Astrocyte of the hippocampus (primary cell): ENCODE data around the gene ECHDC3.

ENCODE experiments used
- DNase-seq: peaks from one replicate; pipeline ENCODE4 v3.0.0; 2011; ENCODE audit warnings: low read depth, low spot score

The ECHDC3 gene

DNA sequence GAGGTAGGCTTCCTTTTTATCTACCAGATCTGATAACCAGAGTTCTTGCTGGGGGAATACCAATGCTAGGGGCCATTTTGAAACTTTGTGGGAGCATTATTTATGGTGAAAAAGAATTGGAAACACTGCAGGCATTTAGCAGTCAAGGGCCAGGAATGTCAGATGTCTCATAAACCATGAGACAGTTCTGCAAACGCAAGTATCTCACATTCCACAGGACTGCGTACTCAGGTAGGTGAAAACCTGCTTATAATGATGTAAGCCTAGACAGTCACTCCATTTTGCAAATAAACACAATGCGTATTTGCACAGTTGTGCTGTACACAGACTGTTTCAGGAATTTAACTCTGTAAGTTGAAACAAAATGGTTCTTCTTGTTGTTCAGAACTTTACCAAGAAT, 33.9 kb downstream of the ECHDC3 start:
- DNase-seq: peak; percentile 29

DNA sequence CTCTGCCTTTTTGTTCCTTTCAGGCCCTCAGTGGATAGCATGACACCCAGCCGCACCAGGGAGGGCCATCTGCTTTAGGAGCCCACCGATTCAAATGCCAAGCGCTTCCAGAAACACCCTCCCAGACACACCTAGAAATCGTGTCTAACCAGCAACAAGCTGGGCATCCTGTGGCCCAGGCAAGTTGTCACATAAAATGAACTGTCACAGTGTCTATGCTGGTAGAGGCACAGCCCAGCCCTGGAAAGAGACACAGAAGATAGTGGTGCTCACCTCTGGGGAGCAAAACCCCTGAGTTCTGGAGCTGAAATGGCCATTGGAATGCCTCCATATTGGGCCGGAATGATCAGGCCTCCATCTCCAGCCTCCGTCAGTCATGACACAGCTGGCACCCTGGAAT, 38.9 kb downstream of the ECHDC3 start:
- DNase-seq: no peak

- peak; percentile 69 for DNase-seq
These were observed 40.8 kb downstream of the ECHDC3 start for GRCh38 chr10:11782793-11783557.

- no peak for DNase-seq
These were observed 41.3 kb downstream of the ECHDC3 start for GRCh38 chr10:11783558-11783865.

GRCh38 chr10:11787374-11787773, 45.2 kb downstream of the ECHDC3 start:
- DNase-seq: no peak

DNA sequence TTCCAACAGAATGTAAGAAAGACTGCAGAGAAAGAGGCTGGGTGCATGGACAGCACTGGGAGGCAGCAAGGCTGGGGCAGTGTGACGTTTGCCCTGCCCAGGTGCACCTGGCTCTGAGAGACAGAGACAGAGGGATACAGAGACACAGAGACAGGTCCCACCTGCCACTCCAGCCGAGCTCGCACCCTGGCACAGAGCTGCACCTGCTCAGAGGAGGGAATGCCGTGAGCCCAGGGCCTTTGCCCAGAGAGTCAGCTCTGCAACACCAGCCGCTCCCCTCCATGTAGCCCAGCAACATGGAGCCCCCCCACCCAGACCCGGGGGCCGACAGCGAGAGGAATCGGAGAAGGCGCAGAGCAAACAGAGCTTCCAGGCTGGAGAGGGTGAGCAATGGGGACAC, 45.7 kb downstream of the ECHDC3 start:
- no peak for DNase-seq

GRCh38 chr10:11789306-11789705, 47.1 kb downstream of the ECHDC3 start:
- no peak for DNase-seq

GRCh38 chr10:11789956-11790355, 47.8 kb downstream of the ECHDC3 start:
- DNase-seq: no peak

DNA sequence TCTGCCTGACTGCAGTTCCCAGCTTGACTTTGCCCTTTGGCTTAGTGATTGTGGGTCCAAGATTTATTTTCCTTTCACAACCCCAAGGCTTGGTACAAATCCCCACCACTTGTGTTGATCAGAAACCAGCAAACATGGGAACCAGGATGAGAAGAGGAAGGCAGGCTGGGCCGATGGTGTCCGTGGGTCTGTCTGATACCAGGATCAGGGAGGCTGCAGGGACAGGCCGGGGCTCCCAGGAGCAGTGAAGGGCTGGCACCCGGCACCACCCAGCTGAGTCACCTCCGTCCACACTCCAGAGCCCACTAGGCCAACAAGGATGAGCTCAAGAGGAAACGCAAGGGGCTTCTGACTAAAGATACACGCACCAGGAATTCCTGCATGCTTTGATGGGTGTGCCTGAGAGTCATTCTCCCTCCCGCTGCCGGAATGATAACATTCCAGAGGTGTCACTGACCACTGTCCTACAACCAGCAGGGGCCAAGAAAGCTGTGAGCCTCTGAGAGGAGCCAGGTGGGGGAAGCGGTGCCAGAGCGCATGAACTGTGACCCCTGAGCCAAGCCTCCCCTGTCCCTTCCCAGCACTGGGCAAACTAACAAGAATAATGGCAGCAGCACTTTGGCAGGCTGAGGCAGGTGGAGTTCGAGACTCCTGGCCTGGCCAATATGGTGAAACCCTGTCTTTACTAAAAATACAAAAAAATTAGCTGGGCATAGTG, 51.7 kb downstream of the ECHDC3 start:
- DNase-seq: peak; percentile 56

- DNase-seq: no peak
These were observed 52.4 kb downstream of the ECHDC3 start for GRCh38 chr10:11794566-11794965.

DNA sequence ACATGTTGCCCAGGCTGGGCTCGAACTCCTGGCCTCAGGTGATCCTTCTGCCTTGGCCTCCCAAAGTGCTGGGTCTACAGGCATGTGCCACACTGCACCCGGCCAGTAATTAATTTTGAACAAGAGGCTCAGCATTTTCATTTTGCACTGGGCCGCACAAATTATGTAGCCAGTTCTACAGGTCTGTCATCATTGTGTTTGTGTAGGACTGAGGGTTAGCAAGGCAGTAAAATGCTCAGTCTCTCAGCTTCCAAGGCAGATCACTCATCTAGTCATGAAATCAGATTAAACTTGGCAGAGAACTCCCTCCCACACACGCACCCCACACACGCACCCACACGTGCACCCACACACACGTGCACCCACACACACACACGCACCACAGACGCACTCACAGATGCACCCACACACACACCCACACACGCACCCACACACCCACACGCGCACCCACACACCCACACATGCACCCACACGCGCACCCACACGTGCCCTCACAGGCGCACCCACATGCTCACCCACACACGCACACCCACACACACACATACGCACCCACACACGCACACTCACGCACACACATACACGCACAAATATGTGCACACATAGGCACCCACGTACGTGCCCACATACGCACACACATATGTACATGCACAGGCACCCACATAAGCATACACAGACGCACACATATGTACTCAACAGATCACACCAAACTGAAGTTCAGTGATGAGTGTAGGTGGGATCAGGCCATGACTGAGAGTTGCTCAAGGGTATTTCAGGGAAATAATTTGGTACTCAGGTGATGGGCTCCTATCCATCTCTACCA, 53.1 kb downstream of the ECHDC3 start:
- DNase-seq: no peak

GRCh38 chr10:11796474-11796873, 54.3 kb downstream of the ECHDC3 start:
- DNase-seq: no peak

DNA sequence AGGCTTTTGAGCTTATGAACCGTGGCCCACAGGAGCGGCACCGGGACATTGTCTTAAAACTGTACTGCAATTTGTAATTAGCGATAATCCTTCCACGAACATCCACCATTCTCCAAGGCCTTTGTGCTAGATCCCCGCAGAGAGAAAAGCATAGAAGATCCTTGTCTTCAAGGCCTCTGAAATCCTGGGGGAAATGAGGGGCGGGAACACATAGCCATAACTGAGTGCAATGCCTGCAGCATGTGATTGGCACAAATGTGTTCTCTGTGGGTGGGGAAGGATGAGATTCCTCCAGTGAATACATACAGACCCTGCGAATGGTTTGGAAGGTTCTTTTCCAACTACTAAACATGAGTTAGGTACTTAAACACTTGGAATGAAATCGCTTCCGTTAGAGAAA, 55.1 kb downstream of the ECHDC3 start:
- no peak for DNase-seq

GRCh38 chr10:11797847-11798633, 55.9 kb downstream of the ECHDC3 start:
- DNase-seq: no peak

DNA sequence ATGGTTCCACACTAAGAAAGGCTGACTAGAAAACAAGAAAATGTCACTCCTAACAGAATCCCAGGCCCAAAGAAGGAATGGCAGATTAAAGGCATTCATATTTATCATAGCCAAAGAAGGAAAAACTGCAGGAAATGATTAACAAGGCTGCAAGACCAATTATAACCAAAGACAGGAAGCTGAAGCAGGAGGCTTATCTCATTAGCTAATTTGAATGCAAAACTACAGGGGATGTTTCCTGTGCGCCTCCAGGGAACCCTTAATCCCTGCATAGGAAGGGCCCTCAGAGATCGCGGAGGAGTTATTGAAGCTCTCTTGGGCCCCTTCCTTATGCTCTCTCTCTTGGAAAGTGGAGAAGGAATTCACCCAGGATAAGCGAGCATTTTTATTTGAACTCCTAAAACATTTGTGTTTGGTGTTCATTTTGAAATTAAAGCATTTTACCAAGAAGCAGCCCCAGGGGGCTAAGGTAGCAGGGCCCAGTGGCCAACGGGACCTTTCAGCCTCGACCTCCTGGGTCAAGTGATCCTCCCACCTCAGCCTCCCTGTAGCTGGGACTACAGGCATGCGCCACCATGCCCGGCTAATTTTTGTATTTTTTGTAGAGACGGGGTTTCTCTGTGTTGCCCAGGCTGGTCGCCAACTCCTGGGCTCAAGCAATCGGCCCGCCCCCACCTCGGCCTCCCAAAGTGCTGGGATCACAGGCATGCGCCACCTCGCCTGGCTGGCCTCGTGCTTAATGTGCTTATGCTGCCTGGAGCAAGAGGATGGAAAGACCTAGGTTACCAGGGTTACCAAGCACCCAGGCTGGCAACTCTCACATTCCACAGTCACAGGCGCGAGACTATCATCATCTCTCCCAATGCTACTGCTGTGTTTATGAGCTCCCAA, 56.9 kb downstream of the ECHDC3 start:
- no peak for DNase-seq

DNA sequence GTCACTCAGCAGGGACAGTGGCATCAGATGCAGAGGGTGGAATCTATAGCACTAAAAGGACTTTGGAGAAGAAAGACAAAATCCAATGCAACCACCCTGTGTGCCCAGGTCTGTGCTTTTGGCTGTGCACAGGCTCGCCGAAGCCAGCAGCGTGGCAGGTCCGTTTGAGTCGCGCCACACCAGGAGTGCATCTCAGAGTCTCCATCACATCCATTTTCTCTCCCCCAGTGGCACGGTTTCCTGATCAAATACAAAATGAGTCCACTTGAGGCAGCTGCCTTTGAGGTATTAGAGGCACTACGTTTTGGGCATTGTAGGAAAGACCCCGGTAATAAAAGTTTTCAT, 57.5 kb downstream of the ECHDC3 start:
- DNase-seq: no peak

DNA sequence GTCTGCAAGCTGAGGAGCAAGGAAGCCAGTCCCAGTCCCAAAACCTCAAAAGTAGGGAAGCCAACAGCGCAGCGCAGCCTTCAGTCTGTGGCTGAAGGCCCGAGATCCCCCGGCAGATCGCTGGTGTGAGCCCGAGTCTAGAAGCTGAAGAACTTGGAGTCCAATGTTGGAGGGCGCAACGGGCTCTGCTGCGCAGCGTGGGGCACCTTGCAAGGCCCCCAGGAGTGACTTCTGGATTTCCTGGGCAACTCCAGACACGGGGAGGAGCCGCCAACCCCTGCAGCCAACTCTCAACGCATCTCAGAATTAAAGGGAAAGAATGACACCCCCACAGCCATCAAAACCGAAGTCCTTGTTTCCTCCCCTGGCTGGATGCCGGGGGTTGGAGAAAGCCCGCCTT, 62.2 kb downstream of the ECHDC3 start:
- no peak for DNase-seq

DNA sequence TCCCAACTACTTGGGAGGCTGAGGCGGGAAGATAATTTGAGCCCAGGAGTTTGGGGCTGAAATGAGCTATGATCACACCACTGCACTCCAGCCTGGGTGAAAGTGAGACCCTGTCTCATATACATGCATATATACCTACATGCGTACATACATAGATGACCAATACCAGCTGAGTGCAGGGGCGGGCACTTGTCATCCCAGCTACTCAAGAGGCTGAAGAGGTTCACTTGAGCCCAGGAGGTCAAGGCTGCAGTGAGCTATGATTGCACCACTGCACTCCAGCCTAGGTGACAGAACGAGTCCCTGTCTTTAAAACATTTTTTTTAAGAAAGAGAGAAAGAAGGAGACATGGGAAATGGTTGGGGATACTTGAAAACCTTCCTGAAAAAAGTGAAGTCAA, 63.6 kb downstream of the ECHDC3 start:
- DNase-seq: no peak

DNA sequence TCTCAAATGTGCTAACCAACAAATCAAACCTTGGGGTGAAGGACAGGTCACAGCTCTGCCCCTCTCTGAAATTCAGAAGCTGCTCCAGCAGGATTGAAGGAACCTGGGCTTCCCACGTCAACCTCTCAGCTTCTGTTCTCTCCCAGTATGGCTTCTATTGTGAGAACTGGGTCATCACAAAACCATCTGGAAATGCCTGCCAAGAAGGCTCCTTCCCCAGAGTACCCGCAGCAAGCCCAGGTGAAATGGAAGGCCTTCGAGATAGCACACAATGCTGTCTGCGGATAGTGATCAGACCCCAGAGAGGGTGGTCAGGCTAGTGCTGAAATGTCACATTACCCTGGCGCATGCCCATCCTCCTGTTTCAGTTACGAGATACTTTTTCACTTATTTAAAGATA, 64.5 kb downstream of the ECHDC3 start:
- no peak for DNase-seq

DNA sequence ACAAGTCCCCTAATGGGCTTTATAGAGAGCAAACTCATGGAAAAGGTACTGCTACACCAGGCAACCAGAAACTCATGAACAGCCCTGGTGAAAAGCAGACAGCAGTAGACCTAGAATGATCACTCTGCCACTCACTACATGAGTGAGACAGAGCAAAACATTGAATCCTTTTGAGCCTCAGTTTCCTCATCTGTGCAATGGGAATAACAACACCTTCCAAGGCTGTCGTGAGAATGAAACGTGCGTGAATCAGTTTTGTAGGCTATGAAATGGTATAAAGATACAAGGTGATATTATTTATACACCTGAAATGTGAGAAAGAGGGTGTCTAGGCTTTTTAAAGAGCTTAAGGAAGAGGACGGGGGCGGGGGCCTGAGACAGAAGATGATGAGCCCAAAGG, 66.6 kb downstream of the ECHDC3 start:
- no peak for DNase-seq

DNA sequence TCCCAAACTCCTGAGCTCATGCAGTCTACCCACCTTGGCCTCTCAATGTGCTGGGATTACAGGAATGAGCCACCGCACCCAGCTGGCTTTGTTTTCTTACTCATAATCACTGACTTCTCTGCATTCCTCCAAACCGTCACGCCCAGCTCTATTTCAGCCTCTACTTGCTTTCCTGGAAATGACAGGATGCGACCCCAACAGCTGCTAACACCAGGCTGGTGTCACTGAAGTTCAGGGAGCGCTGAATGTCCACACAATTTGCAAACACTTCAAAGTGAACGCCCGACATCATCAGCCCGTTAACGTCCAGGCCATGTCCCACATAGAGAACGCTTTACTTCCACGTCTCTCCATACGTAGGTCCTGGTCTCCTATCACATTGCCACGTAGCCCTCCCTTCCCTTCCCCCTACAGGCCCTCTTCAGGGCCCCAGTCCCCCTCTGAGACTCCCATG, 68.2 kb downstream of the ECHDC3 start:
- DNase-seq: peak; percentile 37
